ENCODE measurements around the gene GARIN5B. TPM values are rescaled to one million over a fixed set of nuclear protein-coding genes. Genes with fewer than 3 reads are reported as not detected.
A peak's percentile ranks its signal among the peaks of the same experiment; 100 is the strongest.
"Not testable (repeated sequence)": the region's sequence is repeated elsewhere in the genome, so short reads cannot be mapped to it uniquely, and the experiment has no call there.

The GARIN5B gene
- polyA plus RNA-seq, 1 donor from 2014 or later: not detected

DNA sequence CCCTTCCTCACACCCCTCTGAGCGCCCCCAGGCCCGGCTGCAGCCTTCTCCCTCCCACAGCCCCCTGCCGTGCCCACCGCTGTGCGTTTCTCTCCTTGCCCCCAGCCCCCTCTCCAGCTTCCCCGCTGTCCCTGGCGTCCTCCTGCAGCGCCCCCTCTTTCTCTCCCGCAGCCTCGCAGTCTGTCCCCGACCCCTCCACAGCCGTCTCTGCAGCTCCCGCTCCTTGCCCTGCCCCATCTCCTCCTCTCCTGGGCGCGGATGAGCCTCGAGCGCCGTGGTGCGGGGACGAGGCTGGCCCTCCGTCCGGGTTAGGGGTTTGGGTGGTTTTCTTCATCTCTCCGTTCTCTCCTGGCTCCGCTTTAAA lies 22.3 kb downstream of the GARIN5B start:
- peaks cover 0 to 2% (median 0%) of the 10 kb centered on the region in 3 donors for H3K9me3 Mint-ChIP-seq
- peak overlapping the region; percentile 10 to 95 (median 89) for H3K4me3 Mint-ChIP-seq
- H3K36me3 Mint-ChIP-seq: no peaks in the 10 kb centered on the region
- H3K4me1 Mint-ChIP-seq: peaks cover 6 to 10% (median 7%) of the 10 kb centered on the region in 3 donors
- peak overlapping the region in 1 of 3 donors; percentile 27 for H3K27ac Mint-ChIP-seq
- peaks cover 21% of the 10 kb centered on the region for H3K27me3 Mint-ChIP-seq

GRCh38 chr19:55339889-55340783 lies 22.9 kb downstream of the GARIN5B start:
- Mint-ChIP-seq H3K9me3 (peaks cover 0 to 2% (median 0%) of the 10 kb centered on the region in 3 donors), H3K4me1 (peaks cover 6 to 10% (median 7%) of the 10 kb centered on the region in 3 donors), H3K4me3 (peak overlapping the region; percentile 86 to 95 (median 92)), H3K27me3 (peaks cover 25% of the 10 kb centered on the region), H3K27ac (peak overlapping the region; percentile 87 to 99 (median 98)), H3K36me3 (no peaks in the 10 kb centered on the region)

DNA sequence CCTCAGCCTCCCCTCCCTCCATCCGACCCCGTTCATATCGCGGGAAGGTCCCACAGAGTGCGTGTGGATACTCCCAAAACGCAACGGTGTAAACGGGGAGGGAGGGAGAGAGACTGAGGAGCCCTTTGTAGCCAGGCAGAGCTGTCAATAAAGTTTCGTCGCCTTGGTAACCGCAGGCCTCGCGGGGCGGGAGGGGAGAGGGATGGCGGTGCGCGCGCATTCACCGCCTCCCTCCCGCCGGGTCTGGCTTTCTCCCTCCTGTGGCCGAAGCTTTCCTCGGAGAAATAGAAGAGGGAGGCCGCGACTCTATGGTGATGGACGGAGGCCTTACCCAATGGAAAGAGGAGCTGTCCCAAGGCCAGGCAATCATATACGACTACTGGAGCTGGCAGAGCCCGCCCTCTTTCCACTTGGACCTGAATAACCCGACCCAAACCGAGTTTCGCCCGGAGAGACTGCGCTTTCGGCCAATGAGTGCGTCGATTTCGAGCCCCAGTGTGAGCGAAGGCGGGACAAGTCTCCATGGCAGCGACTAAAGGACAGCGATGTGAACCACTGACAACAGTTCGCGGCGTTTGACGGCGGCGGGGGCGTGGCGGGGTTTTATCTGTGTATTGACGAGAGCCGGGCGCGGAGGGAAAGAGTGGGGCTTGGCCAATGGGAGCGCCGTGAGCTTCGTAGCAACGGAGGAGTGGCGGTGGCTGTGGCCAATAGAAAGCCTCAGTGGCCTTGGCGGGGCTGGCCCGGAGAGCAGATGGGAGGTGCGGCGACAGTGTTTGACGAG lies 23.8 kb downstream of the GARIN5B start, which contains the start of gene KMT5C:
KMT5C (plus strand) TSS at position 772 of the 784 bp plus-strand sequence. CDS start 2,061 bp downstream, outside the sequence.
- peak within 1 kb of the TSS; percentile 86 to 95 (median 92) for H3K4me3 Mint-ChIP-seq
- H3K4me1 Mint-ChIP-seq: peaks cover 6 to 10% (median 7%) of the 10 kb centered on the region in 3 donors
- H3K9me3 Mint-ChIP-seq: peaks cover 0 to 2% (median 0%) of the 10 kb centered on the region in 3 donors
- peaks cover 25% of the 10 kb centered on the region for H3K27me3 Mint-ChIP-seq
- peak within 1 kb of the TSS; percentile 87 to 99 (median 98) for H3K27ac Mint-ChIP-seq
- no peaks in the 10 kb centered on the region for H3K36me3 Mint-ChIP-seq

DNA sequence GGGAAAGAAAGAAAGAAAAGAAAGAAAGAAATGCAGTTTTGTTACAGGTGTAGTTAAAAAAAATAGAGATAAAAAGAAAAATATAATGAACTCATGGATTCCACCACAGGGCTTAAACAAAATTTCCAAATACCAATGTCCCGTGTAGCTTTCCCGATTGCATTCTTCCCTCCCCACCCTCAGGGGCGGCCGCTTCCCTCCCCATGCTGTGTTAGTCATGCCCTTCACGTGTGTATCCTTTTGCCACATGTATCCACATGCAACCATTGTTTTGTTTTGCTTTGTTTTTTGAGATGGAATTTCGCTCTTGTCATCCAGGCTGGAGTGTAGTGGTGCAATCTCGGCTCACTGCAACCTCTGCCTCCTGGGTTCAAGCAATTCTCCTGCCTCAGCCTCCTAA lies 27.0 kb downstream of the GARIN5B start:
- Mint-ChIP-seq H3K27me3 (peaks cover 27% of the 10 kb centered on the region), H3K36me3 (no peaks in the 10 kb centered on the region), H3K27ac (peak overlapping the region in 1 of 3 donors; percentile 33), H3K9me3 (no peaks in the 10 kb centered on the region), H3K4me1 (peaks cover 5 to 9% (median 6%) of the 10 kb centered on the region in 3 donors), H3K4me3 (peak overlapping the region in 1 of 4 donors; percentile 19)

DNA sequence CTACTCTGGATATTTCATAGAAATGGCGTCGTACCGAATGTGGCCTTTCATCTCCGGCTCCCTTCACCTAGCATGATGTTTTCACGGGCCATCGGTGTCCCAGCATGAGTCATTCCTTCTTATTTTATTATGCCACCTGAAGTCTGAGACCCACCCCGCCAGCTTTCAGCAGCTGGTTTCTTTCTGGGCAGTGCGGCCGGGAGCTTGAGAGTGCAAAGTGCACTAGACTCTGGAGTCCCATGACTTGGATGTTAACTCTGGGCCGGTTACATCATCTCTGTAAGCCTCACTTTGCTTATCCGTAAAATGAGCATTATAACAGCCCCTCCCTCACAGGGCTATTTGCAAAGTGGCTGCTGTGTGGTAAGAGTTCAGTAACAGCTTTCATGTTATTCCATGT lies 29.2 kb downstream of the GARIN5B start:
- no peaks in the 10 kb centered on the region for H3K9me3 Mint-ChIP-seq
- no peak overlapping the region for H3K27ac Mint-ChIP-seq
- H3K4me3 Mint-ChIP-seq: no peak overlapping the region
- peaks cover 24% of the 10 kb centered on the region for H3K27me3 Mint-ChIP-seq
- H3K4me1 Mint-ChIP-seq: peaks cover 0 to 5% (median 3%) of the 10 kb centered on the region in 3 donors
- no peaks in the 10 kb centered on the region for H3K36me3 Mint-ChIP-seq

DNA sequence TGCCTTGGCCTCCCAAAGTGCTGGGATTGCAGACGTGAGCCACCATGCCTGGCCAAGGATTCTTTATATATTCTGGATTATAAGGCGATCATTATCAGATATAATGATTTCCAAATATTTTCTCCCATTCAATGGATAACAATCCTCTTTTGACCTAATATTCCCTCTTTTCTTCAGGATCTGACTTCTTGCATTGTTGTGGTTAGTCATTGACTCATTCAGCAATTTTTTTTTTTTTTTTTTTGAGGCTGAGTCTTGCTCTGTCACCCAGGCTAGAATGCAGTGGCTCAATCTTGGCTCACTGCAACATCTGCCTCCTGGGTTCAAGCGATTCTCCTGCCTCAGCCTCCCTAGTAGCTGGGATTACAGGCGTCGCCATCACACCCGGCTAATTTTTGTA lies 33.3 kb downstream of the GARIN5B start:
- not testable (repeated sequence) for H3K4me3 Mint-ChIP-seq, H3K27ac Mint-ChIP-seq, H3K27me3 Mint-ChIP-seq, H3K4me1 Mint-ChIP-seq, H3K36me3 Mint-ChIP-seq, H3K9me3 Mint-ChIP-seq

DNA sequence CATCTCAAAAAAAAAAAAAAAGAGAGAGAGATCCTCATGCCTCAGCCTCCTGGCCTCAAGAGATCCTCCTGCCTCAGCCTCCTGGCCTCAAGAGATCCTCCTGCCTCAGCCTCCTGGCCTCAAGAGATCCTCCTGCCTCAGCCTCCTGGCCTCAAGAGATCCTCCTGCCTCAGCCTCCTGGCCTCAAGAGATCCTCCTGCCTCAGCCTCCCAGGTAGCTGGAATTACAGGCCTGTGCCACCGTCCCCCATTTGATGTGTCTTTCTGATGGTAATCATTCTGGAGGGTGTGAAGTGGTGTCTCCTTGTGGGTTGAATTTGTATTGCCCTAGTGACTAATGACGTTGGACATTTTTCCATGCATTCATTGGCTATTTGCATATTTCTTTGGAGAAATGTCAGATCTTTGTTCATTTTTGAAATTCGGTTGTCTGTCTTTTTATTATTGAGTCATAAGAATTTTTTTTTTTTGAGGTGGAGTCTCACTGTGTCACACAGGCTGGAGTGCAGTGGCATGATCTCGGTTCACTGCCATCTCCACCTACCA lies 34.2 kb downstream of the GARIN5B start:
- H3K27ac Mint-ChIP-seq, H3K4me3 Mint-ChIP-seq, H3K27me3 Mint-ChIP-seq, H3K36me3 Mint-ChIP-seq, H3K9me3 Mint-ChIP-seq, H3K4me1 Mint-ChIP-seq: not testable (repeated sequence)

GRCh38 chr19:55325172-55325571 lies 37.9 kb downstream of the GARIN5B start, which contains the start of gene TMEM150B:
Gene TMEM150B (minus strand): TSS chr19:55325341. CDS start chr19:55321036, 4,305 bp downstream.
- peaks cover 3% of the 10 kb centered on the region for H3K36me3 Mint-ChIP-seq
- H3K9me3 Mint-ChIP-seq: no peaks in the 10 kb centered on the region
- peak within 1 kb of the TSS; percentile 42 to 68 (median 55) for H3K27ac Mint-ChIP-seq
- peaks cover 0 to 1% (median 0%) of the 10 kb centered on the region in 3 donors for H3K4me1 Mint-ChIP-seq
- peaks cover 16% of the 10 kb centered on the region for H3K27me3 Mint-ChIP-seq
- no peak within 1 kb of the TSS for H3K4me3 Mint-ChIP-seq

DNA sequence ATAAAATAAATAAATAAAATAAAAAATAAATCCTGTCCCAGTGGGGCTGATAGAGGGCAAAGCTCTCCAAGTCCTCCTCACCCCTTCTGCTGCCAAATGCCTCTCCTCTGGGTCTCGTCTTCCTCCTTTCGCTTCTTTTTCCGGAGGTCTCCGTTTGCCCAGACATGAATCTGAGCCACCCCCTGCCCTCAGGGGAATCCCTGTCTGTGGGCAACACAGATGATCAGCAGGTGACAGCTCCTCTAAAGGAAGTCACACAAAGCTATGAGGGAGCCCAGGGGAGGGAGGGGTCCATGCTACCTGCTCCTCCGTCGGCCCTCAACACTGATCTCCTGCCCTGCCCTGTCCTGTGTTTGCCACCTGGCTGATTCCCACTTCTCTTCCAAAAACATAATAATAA lies 38.4 kb downstream of the GARIN5B start:
- Mint-ChIP-seq H3K9me3 (no peaks in the 10 kb centered on the region), H3K27me3 (peaks cover 16% of the 10 kb centered on the region), H3K36me3 (peaks cover 3% of the 10 kb centered on the region), H3K4me3 (no peak overlapping the region), H3K4me1 (peaks cover 0 to 1% (median 0%) of the 10 kb centered on the region in 3 donors), H3K27ac (peak overlapping the region in 2 of 3 donors; percentile 42 to 55)

DNA sequence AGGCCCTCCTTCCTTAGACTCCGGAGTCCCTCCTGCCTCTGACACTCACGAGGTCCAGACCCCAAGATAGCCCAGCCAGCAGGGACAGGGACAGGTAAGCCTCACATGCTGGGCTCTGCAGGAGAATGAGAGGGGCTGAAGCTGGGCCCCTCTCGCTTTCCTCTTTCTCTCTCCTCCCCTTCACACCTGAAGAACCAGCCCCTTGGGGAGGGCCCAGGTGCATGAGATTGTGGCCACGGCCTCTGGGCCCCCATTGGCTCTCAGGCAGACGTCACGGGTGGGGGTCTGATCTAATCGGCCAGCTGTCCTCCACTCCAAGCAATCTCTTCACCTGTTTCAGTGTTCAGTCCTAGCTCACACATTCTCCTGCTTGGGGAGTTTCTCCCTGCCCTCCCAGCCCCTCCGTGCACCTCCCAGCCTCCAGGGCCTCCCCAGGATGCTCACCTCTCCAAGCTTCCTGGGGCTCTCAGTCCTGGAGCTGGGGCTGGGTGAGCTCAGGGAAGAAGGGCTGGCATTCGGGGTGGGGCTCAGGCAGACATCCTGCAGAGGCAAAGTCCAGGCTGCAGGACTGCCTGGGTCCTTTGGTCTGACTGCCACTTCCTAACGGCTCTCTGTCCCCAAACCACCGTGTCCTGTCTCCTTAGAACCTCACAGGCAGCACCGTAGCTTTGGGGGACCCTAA lies 40.7 kb downstream of the GARIN5B start:
- Mint-ChIP-seq H3K36me3 (peaks cover 3% of the 10 kb centered on the region), H3K4me3 (no peak overlapping the region), H3K27me3 (peaks cover 16% of the 10 kb centered on the region), H3K27ac (no peak overlapping the region), H3K4me1 (peaks cover 0 to 1% (median 0%) of the 10 kb centered on the region in 3 donors), H3K9me3 (no peaks in the 10 kb centered on the region)

DNA sequence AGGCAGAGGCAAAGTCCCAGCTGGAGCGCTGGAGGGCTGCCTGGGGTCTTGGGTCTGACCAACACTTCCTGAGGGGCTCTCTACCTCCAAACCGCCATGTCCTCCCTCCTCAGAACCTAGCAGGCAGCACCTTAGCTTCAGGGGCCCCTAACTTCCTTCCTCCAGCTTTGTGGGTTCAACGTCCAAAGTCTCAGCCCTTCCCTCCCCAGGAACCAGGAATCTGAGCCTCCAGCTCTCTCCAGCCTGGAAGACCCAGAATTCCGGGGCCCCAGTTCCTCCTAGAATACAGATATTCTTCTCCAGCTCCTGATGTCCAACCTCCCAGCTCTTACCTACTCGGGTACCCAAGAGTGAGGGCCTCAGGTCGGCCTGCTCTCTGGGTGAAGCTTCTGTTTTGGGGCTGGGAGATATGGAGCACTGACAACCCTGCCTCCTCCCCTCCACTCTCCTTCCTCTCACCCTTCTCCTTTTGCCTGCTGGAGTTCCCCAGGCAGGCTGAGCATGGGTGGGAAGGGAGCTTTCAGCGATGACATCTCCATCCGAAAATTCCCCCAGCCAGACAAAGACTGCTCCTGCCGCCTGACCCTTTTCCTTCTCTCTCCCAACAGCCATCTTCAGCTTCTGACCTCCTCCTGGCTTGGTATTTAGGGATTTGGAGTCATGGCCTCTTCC lies 41.5 kb downstream of the GARIN5B start:
- peaks cover 16% of the 10 kb centered on the region for H3K27me3 Mint-ChIP-seq
- H3K9me3 Mint-ChIP-seq: no peaks in the 10 kb centered on the region
- H3K27ac Mint-ChIP-seq: no peak overlapping the region
- H3K36me3 Mint-ChIP-seq: peaks cover 3% of the 10 kb centered on the region
- H3K4me3 Mint-ChIP-seq: no peak overlapping the region
- peaks cover 0 to 1% (median 0%) of the 10 kb centered on the region in 3 donors for H3K4me1 Mint-ChIP-seq

DNA sequence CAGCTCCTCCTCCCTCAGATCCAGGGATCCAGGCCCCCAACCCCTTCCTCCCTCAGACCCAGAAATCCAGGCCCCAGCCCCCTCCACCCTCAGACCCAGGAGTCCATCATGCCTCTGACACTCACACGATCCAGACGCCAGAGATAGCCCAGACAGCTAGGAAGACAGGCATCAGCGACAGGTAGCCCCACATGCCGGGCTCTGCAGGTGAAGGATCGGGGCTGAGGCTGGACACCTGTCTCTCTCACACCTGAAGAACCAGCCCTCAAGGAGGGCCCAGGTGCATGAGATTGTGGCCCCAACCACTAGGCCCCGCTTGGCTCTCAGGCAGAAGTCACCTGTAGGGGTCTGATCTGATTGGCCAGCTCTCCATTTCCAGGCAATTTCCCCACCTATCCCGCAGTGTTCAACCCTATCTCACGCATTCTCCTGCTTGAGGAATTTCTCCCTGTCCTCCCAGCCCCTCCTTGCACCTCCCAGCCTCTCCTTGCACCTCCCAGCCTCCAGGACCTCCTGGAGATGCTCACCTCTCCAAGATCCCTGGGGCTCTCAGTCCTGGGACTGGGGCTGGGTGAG lies 42.1 kb downstream of the GARIN5B start:
- H3K9me3 Mint-ChIP-seq: no peaks in the 10 kb centered on the region
- peaks cover 16% of the 10 kb centered on the region for H3K27me3 Mint-ChIP-seq
- no peak overlapping the region for H3K4me3 Mint-ChIP-seq
- H3K4me1 Mint-ChIP-seq: peaks cover 0 to 1% (median 0%) of the 10 kb centered on the region in 3 donors
- H3K27ac Mint-ChIP-seq: no peak overlapping the region
- H3K36me3 Mint-ChIP-seq: peaks cover 3% of the 10 kb centered on the region

- Mint-ChIP-seq H3K27me3 (peaks cover 14% of the 10 kb centered on the region), H3K4me1 (peaks cover 0 to 1% (median 0%) of the 10 kb centered on the region in 3 donors), H3K9me3 (no peaks in the 10 kb centered on the region), H3K36me3 (peaks cover 3% of the 10 kb centered on the region), H3K4me3 (no peak overlapping the region), H3K27ac (no peak overlapping the region)
Measured at GRCh38 chr19:55319785-55320184, 43.3 kb downstream of the GARIN5B start.

DNA sequence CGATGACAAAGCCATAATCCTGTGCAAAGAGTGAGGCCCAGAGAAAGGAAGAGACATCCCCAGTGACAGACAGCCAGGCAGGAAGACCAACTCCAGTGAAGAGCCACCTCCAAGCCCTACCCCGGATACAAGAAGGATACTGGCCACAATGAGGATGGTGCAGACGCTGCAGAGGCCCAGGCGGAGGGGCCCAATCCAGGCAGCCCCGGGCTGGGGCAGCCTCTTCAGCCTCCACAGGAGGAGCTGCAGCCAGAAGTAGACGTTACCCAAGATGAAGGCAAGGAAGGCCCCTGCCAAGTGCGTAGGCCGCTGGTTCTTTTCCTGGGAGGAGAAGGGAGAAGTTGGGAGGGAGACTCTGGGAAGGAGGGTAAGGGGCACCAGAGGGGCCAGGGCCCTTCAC lies 46.4 kb downstream of the GARIN5B start:
- peaks cover 1% of the 10 kb centered on the region for H3K27me3 Mint-ChIP-seq
- H3K4me3 Mint-ChIP-seq: no peak overlapping the region
- H3K4me1 Mint-ChIP-seq: no peaks in the 10 kb centered on the region
- no peak overlapping the region for H3K27ac Mint-ChIP-seq
- H3K36me3 Mint-ChIP-seq: peaks cover 1% of the 10 kb centered on the region
- H3K9me3 Mint-ChIP-seq: no peaks in the 10 kb centered on the region

All from IgD-negative memory B cell (primary cell).